HEK293T (cell line): ENCODE measurements around the gene KLF6.

Experiments
- CTCF ChIA-PET: fragments of 350-600 bp; formaldehyde crosslinking; extraction: SDS; loops from one replicate; lab custom pipeline; 2021; ENCODE audit warnings: antibody characterized with exemption, inconsistent platforms; lab: Yijun Ruan, JAX
- POLR2A ChIA-PET: fragments of 350-600 bp; formaldehyde crosslinking; extraction: SDS; loops from one replicate; lab custom pipeline; 2020; ENCODE audit warnings: antibody characterized with exemption, inconsistent platforms; lab: Yijun Ruan, JAX
- DNase-seq: peaks from one replicate; pipeline ENCODE4 v3.0.0; 2012; ENCODE audit warnings: mixed read lengths; ENCODE audit errors: extremely low spot score
- ARNT ChIP-seq: fragments of 450-650 bp; IDR thresholded peaks from 2 replicates; pipeline ENCODE4 v1.6.1; 2017; ENCODE audit warnings: mild to moderate bottlenecking
- BHLHE40 ChIP-seq: fragments of 450-650 bp; IDR thresholded peaks from 2 replicates; pipeline ENCODE4 v1.6.1; 2016; ENCODE audit warnings: mild to moderate bottlenecking, moderate library complexity, borderline replicate concordance
- CTBP1 ChIP-seq: fragments of 450-650 bp; IDR thresholded peaks from 2 replicates; pipeline ENCODE4 v1.6.1; 2016; ENCODE audit warnings: borderline replicate concordance
- ELF4 ChIP-seq: fragments of 450-650 bp; IDR thresholded peaks from 2 replicates; pipeline ENCODE4 v1.6.1; 2017; ENCODE audit warnings: antibody characterized with exemption
- FOXA1 ChIP-seq: fragments of 450-650 bp; IDR thresholded peaks from 2 replicates; pipeline ENCODE4 v1.6.1; 2016; ENCODE audit warnings: mild to moderate bottlenecking
- FOXK2 ChIP-seq: fragments of 450-650 bp; IDR thresholded peaks from 2 replicates; pipeline ENCODE4 v1.6.1; 2016; ENCODE audit warnings: mild to moderate bottlenecking
- FOXM1 ChIP-seq: fragments of 450-650 bp; IDR thresholded peaks from 2 replicates; pipeline ENCODE4 v1.6.1; 2017; ENCODE audit warnings: mild to moderate bottlenecking, borderline replicate concordance
- HDGF ChIP-seq: fragments of 450-650 bp; IDR thresholded peaks from 2 replicates; pipeline ENCODE4 v1.6.1; 2017; ENCODE audit warnings: antibody characterized with exemption, borderline replicate concordance
- L3MBTL2 ChIP-seq: fragments of 450-650 bp; conservative IDR thresholded peaks from 2 replicates; pipeline ENCODE4 v1.6.1; 2016; ENCODE audit warnings: mild to moderate bottlenecking
- LEF1 ChIP-seq: fragments of 450-650 bp; IDR thresholded peaks from 2 replicates; pipeline ENCODE4 v1.6.1; 2017; ENCODE audit warnings: mild to moderate bottlenecking, borderline replicate concordance
- NFRKB ChIP-seq: fragments of 450-650 bp; IDR thresholded peaks from 2 replicates; pipeline ENCODE4 v1.6.1; 2016; ENCODE audit warnings: mild to moderate bottlenecking, moderate library complexity
- PKNOX1 ChIP-seq: fragments of 450-650 bp; IDR thresholded peaks from 2 replicates; pipeline ENCODE4 v1.6.1; 2016
- SP1 ChIP-seq: fragments of 450-650 bp; IDR thresholded peaks from 2 replicates; pipeline ENCODE4 v1.6.1; 2017
- SUZ12 ChIP-seq: fragments of 450-650 bp; IDR thresholded peaks from 2 replicates; pipeline ENCODE4 v1.6.1; 2016; ENCODE audit warnings: mild to moderate bottlenecking
- TARDBP ChIP-seq: fragments of 450-650 bp; IDR thresholded peaks from 2 replicates; pipeline ENCODE4 v1.6.1; 2016
- ZNF384 ChIP-seq: fragments of 450-650 bp; IDR thresholded peaks from 2 replicates; pipeline ENCODE4 v1.6.1; 2016

KLF6 gene

DNA sequence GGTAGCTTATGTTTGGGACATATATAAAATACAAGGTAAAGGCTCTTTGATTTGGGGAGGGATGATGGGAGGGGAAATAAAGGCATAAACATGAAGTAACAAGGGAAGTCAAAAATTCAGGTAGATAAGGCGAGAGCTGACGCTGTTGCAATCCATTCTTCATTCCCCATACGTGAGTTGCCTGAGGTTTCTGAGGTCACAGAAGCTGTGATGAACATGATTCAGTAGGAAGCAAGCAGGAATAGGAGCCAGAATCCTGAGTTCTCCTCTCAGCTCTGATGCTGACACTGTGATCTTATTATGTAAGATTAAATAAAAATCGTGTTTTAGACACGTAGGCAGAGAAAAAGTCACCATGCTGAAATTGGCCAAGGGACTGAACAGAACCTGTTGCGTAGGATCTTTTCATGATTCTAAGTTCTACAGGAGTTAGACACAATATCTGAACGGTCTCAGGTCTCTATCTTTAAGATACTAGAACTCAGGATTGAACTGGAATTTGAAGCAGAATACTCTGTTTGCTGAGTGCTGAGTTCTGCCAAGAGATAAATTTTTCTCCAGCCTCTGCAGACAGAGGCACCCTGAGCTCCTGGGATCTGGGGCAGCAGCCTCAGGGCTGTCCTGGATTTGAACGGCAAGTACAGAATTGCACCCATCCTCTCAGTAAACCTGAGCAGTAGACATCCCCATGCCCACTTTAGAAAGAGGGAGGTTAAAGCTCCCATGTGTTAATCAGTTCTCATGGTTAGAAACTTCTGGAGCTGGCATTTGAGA is 21.0 kb downstream of the KLF6 start:
- TF ChIP-seq FOXA1: no peak
- DNase-seq: no peak
- POLR2A ChIA-PET: interaction anchor here (0.9 to 1.2 kb wide), 2 partner anchors 11 to 21 kb away, joined by 3 to 4 read pairs; partner anchors contain the start of gene KLF6
- CTCF ChIA-PET: interaction anchor here (1.3 kb wide), 1 partner anchor 8 kb away, joined by 3 read pairs; no protein-coding TSS in a partner anchor

GRCh38 chr10:3763035-3763456 is 22.0 kb downstream of the KLF6 start:
- TF ChIP-seq CTBP1: no peak
- CTCF ChIA-PET: interaction anchor here (1.3 kb wide), 1 partner anchor 7 kb away, joined by 3 read pairs; no protein-coding TSS in a partner anchor
- no peak for DNase-seq
- POLR2A ChIA-PET: interaction anchor here (1.2 to 2.5 kb wide), 2 partner anchors 12 to 23 kb away, joined by 5 to 9 read pairs; partner anchors contain the start of gene KLF6

GRCh38 chr10:3762309-3762708 is 22.7 kb downstream of the KLF6 start:
- ChIA-PET CTCF (no interaction called here), POLR2A (interaction anchor here (0.6 to 2.5 kb wide), 3 partner anchors 13 to 91 kb away, joined by 3 to 9 read pairs (median 5); partner anchors contain the start of gene KLF6)
- DNase-seq: no peak
- TF ChIP-seq ELF4 (no peak), LEF1 (no peak), FOXK2 (no peak), HDGF (no peak), TARDBP (no peak), BHLHE40 (no peak)

DNA sequence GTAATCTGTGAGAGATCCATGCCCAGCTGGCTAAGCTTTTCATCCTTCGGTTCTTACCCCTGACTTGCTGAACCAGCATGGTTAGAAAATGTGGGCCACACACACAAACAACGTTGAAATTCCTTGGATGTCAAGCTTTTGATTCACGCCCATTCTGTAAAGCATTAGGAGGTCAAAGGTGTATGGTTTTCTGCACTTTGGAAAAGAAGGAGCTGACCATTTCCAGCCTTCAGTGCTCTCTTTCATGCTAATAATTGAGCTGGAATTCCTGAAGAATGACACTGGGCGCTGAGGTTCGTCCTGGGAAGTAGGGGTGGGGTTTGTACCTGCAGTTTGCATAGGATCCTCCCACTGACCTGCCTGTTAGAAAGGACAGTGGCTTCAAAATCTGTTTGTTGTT is 23.1 kb downstream of the KLF6 start:
- POLR2A ChIA-PET: interaction anchor here (0.6 to 2.5 kb wide), 3 partner anchors 13 to 91 kb away, joined by 3 to 9 read pairs (median 5); partner anchors contain the start of gene KLF6
- DNase-seq: no peak
- no peak for TF ChIP-seq LEF1
- TF ChIP-seq CTBP1: no peak
- TF ChIP-seq PKNOX1: no peak
- no peak for TF ChIP-seq ZNF384
- no peak for TF ChIP-seq TARDBP
- no peak for TF ChIP-seq HDGF
- no peak for TF ChIP-seq ARNT
- TF ChIP-seq SP1: no peak
- TF ChIP-seq SUZ12: no peak
- no peak for TF ChIP-seq ELF4
- no peak for TF ChIP-seq FOXA1
- TF ChIP-seq FOXM1: no peak
- CTCF ChIA-PET: interaction anchor here (0.6 kb wide), 1 partner anchor 58 kb away, joined by 3 read pairs; no protein-coding TSS in a partner anchor

DNA sequence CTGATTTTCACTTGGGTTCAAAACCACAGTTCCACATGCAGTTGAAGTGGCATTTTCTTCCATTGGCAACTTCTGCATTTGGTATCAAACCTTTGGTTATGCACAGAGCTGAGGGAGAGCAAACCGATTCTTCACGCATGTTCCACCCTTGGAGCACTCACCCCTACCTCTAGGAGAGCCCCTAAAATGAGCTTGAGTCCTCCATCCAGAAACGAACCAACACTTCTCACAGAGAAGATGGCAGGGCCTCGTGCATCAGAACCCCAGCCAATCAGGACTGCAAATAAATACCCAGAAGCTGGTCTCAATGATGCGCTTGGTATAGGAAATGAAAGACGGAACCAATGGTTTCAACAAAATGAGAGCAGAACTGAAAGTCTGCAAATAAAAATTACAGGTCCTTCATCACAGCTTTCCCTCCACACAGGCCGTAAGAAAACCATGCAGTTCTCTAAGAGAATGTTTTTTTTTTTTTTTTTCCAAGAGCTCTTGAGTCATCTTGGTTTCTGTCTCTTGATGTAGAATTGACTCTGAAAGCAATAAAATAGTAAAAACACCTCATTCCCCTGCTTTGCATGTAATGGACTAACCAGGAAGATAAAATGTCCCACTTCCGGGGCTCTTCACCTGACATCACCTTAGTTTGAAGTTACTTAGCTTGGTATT is 23.9 kb downstream of the KLF6 start:
- TF ChIP-seq TARDBP: no peak
- ChIA-PET CTCF (interaction anchor here (0.6 to 0.8 kb wide), 2 partner anchors 59 to 686 kb away, joined by 3 to 6 read pairs; no protein-coding TSS in a partner anchor), POLR2A (interaction anchor here (2.5 kb wide), 1 partner anchor 24 kb away, joined by 9 read pairs; the partner anchor contains the start of gene KLF6)
- no peak for DNase-seq

GRCh38 chr10:3760083-3760482 is 24.9 kb downstream of the KLF6 start:
- POLR2A ChIA-PET: no interaction called here
- CTCF ChIA-PET: no interaction called here
- DNase-seq: no peak
- no peak for TF ChIP-seq ZNF384
- TF ChIP-seq SP1: no peak
- TF ChIP-seq ELF4: no peak
- TF ChIP-seq L3MBTL2: no peak
- no peak for TF ChIP-seq ARNT
- no peak for TF ChIP-seq CTBP1
- TF ChIP-seq BHLHE40: no peak
- TF ChIP-seq HDGF: no peak
- TF ChIP-seq NFRKB: no peak
- TF ChIP-seq PKNOX1: no peak
- TF ChIP-seq FOXM1: no peak
- no peak for TF ChIP-seq SUZ12
- no peak for TF ChIP-seq FOXK2
- no peak for TF ChIP-seq FOXA1

DNA sequence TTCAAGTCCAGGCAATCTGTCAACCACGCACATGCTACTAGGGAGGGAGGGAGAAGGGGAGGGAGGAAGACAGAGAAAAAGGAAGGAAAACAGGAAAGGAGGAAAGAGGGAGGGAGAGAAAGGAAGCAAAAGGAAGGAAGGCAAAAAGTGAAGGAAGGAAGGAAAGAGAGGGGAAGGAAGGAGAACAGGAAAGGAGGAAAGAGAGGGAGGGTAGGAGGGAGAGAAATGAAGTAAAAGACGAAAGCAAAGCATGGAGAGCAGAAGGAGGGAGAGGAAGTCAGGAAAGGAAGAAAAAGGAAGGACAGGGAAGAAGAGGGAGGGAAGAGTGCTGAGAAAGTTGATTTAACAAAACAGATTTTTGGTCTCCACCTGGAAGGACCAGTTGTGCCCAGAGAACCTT is 25.6 kb downstream of the KLF6 start:
- ChIA-PET CTCF (no interaction called here), POLR2A (no interaction called here)
- DNase-seq: no peak
- TF ChIP-seq FOXA1 (no peak), SUZ12 (no peak), L3MBTL2 (no peak), ZNF384 (no peak), PKNOX1 (no peak), CTBP1 (no peak), LEF1 (no peak), ELF4 (no peak), TARDBP (no peak)
